ENCODE data around the gene SNX30.

The SNX30 gene

DNA sequence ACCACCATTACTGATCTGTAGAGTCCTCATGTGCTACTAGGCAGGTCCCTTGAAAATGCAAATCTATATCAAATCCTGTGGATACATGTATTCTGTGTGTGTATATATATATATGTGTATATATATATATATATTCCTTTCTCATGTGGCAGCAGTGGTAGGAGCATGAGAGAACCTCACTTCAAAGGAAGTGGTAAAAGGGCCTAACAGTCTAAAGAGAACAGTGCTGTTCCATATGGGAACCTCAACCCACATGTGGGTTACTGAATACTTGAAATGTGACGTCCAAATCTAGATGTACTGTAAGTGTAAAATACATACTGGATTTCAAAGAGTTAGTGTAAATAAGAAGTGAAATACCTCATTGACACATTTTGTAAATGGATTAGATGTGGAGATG lies 134.8 kb downstream of the SNX30 start:
- no peaks in the 10 kb centered on the region for H3K9me3 ChIP-seq (ENCODE audit: low read length)
- no peaks in the 10 kb centered on the region for H4K20me1 ChIP-seq (ENCODE audit: insufficient read depth, low read length)
- no peak overlapping the region for H3K4me3 ChIP-seq (ENCODE audit: low read depth, low read length, poor library complexity, severe bottlenecking)
- H3F3A ChIP-seq (ENCODE audit: insufficient read depth, low read length): no peaks in the 10 kb centered on the region
- H3K27me3 ChIP-seq (ENCODE audit: insufficient read depth, low read length): no peaks in the 10 kb centered on the region
- no peaks in the 10 kb centered on the region for H3K9me2 ChIP-seq (ENCODE audit: low read depth, low read length)
- H3K9ac ChIP-seq (ENCODE audit: low read length): no peak overlapping the region
- no peak overlapping the region for H2AFZ ChIP-seq (ENCODE audit: low read length)
- no peaks in the 10 kb centered on the region for H3K36me3 ChIP-seq (ENCODE audit: insufficient read depth, low read length)
- H3K27ac ChIP-seq (ENCODE audit: low read depth, low read length, poor library complexity, severe bottlenecking): no peak overlapping the region
- H3K4me2 ChIP-seq (ENCODE audit: low read length): no peak overlapping the region
- no peaks in the 10 kb centered on the region for H3K79me2 ChIP-seq (ENCODE audit: insufficient read depth, low read length)
- TF ChIP-seq EZH2 (IDR thresholded peaks at IDR 0.05; ENCODE audit: borderline replicate concordance, low read length): no peak
- TF ChIP-seq, protein P1, sequence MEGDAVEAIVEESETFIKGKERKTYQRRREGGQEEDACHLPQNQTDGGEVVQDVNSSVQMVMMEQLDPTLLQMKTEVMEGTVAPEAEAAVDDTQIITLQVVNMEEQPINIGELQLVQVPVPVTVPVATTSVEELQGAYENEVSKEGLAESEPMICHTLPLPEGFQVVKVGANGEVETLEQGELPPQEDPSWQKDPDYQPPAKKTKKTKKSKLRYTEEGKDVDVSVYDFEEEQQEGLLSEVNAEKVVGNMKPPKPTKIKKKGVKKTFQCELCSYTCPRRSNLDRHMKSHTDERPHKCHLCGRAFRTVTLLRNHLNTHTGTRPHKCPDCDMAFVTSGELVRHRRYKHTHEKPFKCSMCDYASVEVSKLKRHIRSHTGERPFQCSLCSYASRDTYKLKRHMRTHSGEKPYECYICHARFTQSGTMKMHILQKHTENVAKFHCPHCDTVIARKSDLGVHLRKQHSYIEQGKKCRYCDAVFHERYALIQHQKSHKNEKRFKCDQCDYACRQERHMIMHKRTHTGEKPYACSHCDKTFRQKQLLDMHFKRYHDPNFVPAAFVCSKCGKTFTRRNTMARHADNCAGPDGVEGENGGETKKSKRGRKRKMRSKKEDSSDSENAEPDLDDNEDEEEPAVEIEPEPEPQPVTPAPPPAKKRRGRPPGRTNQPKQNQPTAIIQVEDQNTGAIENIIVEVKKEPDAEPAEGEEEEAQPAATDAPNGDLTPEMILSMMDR (IDR thresholded peaks at IDR 0.05; ENCODE audit: low read length): no peak
- no peaks in the 10 kb centered on the region for H3K4me1 ChIP-seq (ENCODE audit: insufficient read depth, low read length, severe bottlenecking)

- H3K79me2 ChIP-seq (ENCODE audit: insufficient read depth, low read length): no peaks in the 10 kb centered on the region
- H3K9me3 ChIP-seq (ENCODE audit: low read length): no peaks in the 10 kb centered on the region
- H3K4me2 ChIP-seq (ENCODE audit: low read length): no peak overlapping the region
- no peaks in the 10 kb centered on the region for H3F3A ChIP-seq (ENCODE audit: insufficient read depth, low read length)
- no peaks in the 10 kb centered on the region for H4K20me1 ChIP-seq (ENCODE audit: insufficient read depth, low read length)
- no peaks in the 10 kb centered on the region for H3K36me3 ChIP-seq (ENCODE audit: insufficient read depth, low read length)
- H3K27me3 ChIP-seq (ENCODE audit: insufficient read depth, low read length): no peaks in the 10 kb centered on the region
- no peak overlapping the region for H3K27ac ChIP-seq (ENCODE audit: low read depth, low read length, poor library complexity, severe bottlenecking)
- H3K4me1 ChIP-seq (ENCODE audit: insufficient read depth, low read length, severe bottlenecking): no peaks in the 10 kb centered on the region
- no peak overlapping the region for H2AFZ ChIP-seq (ENCODE audit: low read length)
- no peak for TF ChIP-seq EZH2 (IDR thresholded peaks at IDR 0.05; ENCODE audit: borderline replicate concordance, low read length)
- TF ChIP-seq, protein P1 (IDR thresholded peaks at IDR 0.05; ENCODE audit: low read length): no peak
- no peak overlapping the region for H3K4me3 ChIP-seq (ENCODE audit: low read depth, low read length, poor library complexity, severe bottlenecking)
- H3K9ac ChIP-seq (ENCODE audit: low read length): no peak overlapping the region
- H3K9me2 ChIP-seq (ENCODE audit: low read depth, low read length): no peaks in the 10 kb centered on the region
These were observed 135.8 kb downstream of the SNX30 start for GRCh38 chr9:112886351-112886750.

DNA sequence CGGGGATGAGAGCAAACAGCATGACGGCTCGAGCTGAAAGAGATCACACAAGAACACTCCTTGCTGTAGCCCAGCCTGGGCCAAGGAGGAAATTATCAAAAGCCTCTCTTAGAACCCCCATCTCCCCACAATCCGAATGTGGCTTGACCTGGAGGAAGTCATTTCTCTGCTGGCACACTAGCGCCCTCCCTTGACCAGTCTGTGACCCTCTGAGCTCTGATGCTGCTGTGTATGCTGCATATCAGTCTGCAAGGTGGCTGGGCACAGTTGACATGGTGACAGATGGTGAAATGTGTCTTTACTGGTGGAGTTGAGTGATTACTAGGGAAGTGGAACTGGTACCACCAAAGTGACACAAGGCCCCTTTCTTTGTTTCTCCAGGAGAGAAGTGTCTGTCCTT lies 136.8 kb downstream of the SNX30 start:
- Histone ChIP-seq H3K27ac (ENCODE audit: low read depth, low read length, poor library complexity, severe bottlenecking) (no peak overlapping the region), H3K79me2 (ENCODE audit: insufficient read depth, low read length) (no peaks in the 10 kb centered on the region), H3K4me1 (ENCODE audit: insufficient read depth, low read length, severe bottlenecking) (no peaks in the 10 kb centered on the region), H3K9me3 (ENCODE audit: low read length) (no peaks in the 10 kb centered on the region), H3K4me3 (ENCODE audit: low read depth, low read length, poor library complexity, severe bottlenecking) (no peak overlapping the region), H4K20me1 (ENCODE audit: insufficient read depth, low read length) (no peaks in the 10 kb centered on the region), H3K27me3 (ENCODE audit: insufficient read depth, low read length) (no peaks in the 10 kb centered on the region), H3K36me3 (ENCODE audit: insufficient read depth, low read length) (no peaks in the 10 kb centered on the region), H2AFZ (ENCODE audit: low read length) (no peak overlapping the region), H3K9me2 (ENCODE audit: low read depth, low read length) (no peaks in the 10 kb centered on the region), H3F3A (ENCODE audit: insufficient read depth, low read length) (no peaks in the 10 kb centered on the region), H3K4me2 (ENCODE audit: low read length) (no peak overlapping the region), H3K9ac (ENCODE audit: low read length) (no peak overlapping the region)
- TF ChIP-seq, protein P1 (IDR thresholded peaks at IDR 0.05; ENCODE audit: low read length): peak; percentile 78
- no peak for TF ChIP-seq EZH2 (IDR thresholded peaks at IDR 0.05; ENCODE audit: borderline replicate concordance, low read length)
